Transverse colon (tissue), 4 donors: ENCODE results near the gene DNAI2. TPM values are rescaled to one million over a fixed set of nuclear protein-coding genes. Genes with fewer than 3 reads are reported as not detected.

Experiments
- DNase-seq: peaks from one replicate; pipeline ENCODE4 v3.0.0-alpha.2; 2019
- H3K27ac ChIP-seq, 4 donors: fragments of 200-600 bp; sonication (generic); 2 replicates each; pipeline ENCODE4 v1.5.1; 2016 to 2018; ENCODE audit warnings: inconsistent platforms in 4 of 4
- H3K27me3 ChIP-seq: fragments of 200-600 bp; sonication (generic); 2 replicates; pipeline ENCODE4 v1.5.1; 2017; ENCODE audit warnings: inconsistent platforms
- H3K36me3 ChIP-seq, 4 donors: fragments of 200-600 bp; sonication (generic); 2 replicates each; pipeline ENCODE4 v1.5.1; 2017 to 2019; ENCODE audit warnings: inconsistent platforms in 4 of 4
- H3K4me1 ChIP-seq, 4 donors: fragments of 200-600 bp; sonication (generic); 2 replicates each; pipeline ENCODE4 v1.5.1; 2017 to 2020; ENCODE audit warnings: inconsistent platforms in 4 of 4
- H3K4me3 ChIP-seq, 4 donors: fragments of 200-600 bp; sonication (generic); 1 replicate in 1 of 4; 2 replicates in 3 of 4; pipeline versions ENCODE4 v1.5.1 to v1.6.1; 2017 to 2019; ENCODE audit warnings: inconsistent platforms in 4 of 4
- H3K9me3 ChIP-seq, 2 donors: fragments of 200-600 bp; sonication (generic); 2 replicates each; pipeline ENCODE4 v1.5.1; 2017 to 2019; ENCODE audit warnings: inconsistent platforms in 2 of 2
- CTCF ChIP-seq, 5 experiments: fragments of 200-600 bp in 3 of 5; fragments of 450-650 bp in 2 of 5; sonication (generic) in 3 of 5; IDR thresholded peaks; 1 replicate in 2 of 5; 2 replicates in 3 of 5; pipeline ENCODE4 v1.5.1; 2016 to 2017; ENCODE audit warnings: antibody characterized with exemption in 5 of 5, inconsistent platforms in 3 of 5, mild to moderate bottlenecking in 2 of 5, moderate library complexity in 1 of 5
- EP300 ChIP-seq: sonication (generic); formaldehyde crosslinking; IDR thresholded peaks from one replicate; pipeline ENCODE4 v1.6.1; 2017; ENCODE audit warnings: antibody characterized with exemption, low read depth
- POLR2A ChIP-seq: fragments of 450-650 bp; IDR thresholded peaks from one replicate; pipeline ENCODE4 v1.6.1; 2016; ENCODE audit warnings: antibody characterized with exemption, mild to moderate bottlenecking, moderate library complexity
- POLR2AphosphoS5 ChIP-seq, 3 donors: sonication (generic); formaldehyde crosslinking; IDR thresholded peaks; one replicate each; pipeline ENCODE4 v1.6.1; 2016; ENCODE audit warnings: antibody characterized with exemption in 3 of 3
- WGBS, 2 donors: methylation state at CpG; one replicate each; pipeline ENCODE4 v1.1.5; 2018; ENCODE audit warnings: low coverage in 1 of 2; 5-methylcytosine and 5-hydroxymethylcytosine counted together
- in situ Hi-C, 4 donors: fragments of 200-750 bp; cut with MboI; loops; one replicate each; pipeline versions ENCODE4 v1.15.0 to v1.15.1; 2017; ENCODE audit warnings: low sequenced_read_pairs in 3 of 4, low pct_ligation_motif_present in 1 of 4, low pct_unique_long_range_greater_than_20kb in 1 of 4
- intact Hi-C: fragments of 100-400 bp; cut with DNase I; formaldehyde crosslinking; loops from one replicate; pipeline ENCODE4 v1.15.1; 2023; ENCODE audit warnings: low total_unique reads
- total RNA-seq, 4 donors: library from RNA; depleted of rRNA; stranded (reverse); fragments of >200 nt; gene quantifications; one replicate each; pipeline ENCODE4 v1.1.0, GENCODE V29; 2016

Gene DNAI2
- total RNA-seq, 4 donors from 2014 or later, result not detected

DNA sequence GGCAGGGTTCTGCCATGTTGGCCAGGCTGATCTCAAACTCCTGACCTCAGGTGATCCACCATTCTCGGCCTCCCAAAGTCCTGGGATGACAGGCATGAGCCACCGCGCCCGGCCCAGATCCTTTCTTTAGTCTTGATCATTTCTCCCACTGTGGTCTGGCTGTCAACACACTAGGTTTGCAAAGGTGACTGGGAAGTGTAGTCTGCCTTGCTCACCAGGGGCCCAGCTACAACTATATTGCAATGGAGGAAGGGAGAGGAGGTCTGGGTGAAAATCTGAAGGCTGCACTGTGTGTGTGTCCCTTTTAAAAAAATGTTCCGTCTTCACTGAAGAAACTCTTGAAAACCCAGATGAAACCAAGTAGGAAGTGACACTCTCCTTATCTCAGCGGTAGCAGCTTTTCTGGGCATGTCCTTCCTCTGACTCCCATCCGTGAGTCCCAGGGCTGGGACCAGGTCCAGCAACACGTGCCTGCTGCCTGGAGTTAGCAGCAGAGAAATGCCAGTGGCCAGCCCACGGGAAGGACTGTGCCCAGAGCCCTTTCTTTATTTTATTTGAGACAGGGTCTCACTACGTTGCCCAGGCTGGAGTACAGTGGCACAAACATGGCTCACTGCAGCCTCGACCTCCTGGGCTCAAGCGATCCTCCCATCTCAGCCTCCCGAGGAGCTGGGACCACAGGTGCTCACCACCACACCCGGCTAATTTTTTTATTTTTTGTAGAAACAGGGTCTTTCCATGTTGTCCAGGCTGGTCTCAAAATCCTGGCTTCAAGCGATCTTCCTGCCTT is 34.1 kb downstream of the DNAI2 start:
- H3K27ac ChIP-seq, result no peak overlapping the region
- TF ChIP-seq CTCF (IDR thresholded peaks at IDR 0.05), result no peak
- no peak for TF ChIP-seq EP300
- no peak for TF ChIP-seq POLR2AphosphoS5 (IDR thresholded peaks at IDR 0.05)
- TF ChIP-seq POLR2A, result no peak
- intact Hi-C loops, result no loop called here
- no peaks in the 10 kb centered on the region for H3K4me1 ChIP-seq
- H3K36me3 ChIP-seq, result no peaks in the 10 kb centered on the region
- 36 to 66% methylated on average over 3 to 15 of the region's 15 CpGs for WGBS, 2 donors
- in situ Hi-C loops, result loop anchor here in 1 of 4 donors (10.0 kb wide), 1 partner anchor 57 kb away; the partner anchor contains the start of genes BTBD17 and GPR142
- H3K27me3 ChIP-seq, result peaks cover 12% of the 10 kb centered on the region
- no peak for DNase-seq
- no peak overlapping the region for H3K4me3 ChIP-seq
- peaks cover 0 to 4% of the 10 kb centered on the region in 2 donors for H3K9me3 ChIP-seq

- Histone ChIP-seq H3K4me3 (no peak overlapping the region), H3K27me3 (peaks cover 12% of the 10 kb centered on the region), H3K27ac (no peak overlapping the region), H3K9me3 (peaks cover 0 to 2% of the 10 kb centered on the region in 2 donors), H3K36me3 (no peaks in the 10 kb centered on the region), H3K4me1 (no peaks in the 10 kb centered on the region)
- no peak for DNase-seq
- in situ Hi-C loops, result loop anchor here in 1 of 4 donors (10.0 kb wide), 1 partner anchor 55 kb away; the partner anchor contains the start of genes BTBD17 and GPR142
- TF ChIP-seq POLR2A, result no peak
- 59% methylated on average over 12 of the region's 12 CpGs; no CpG with 5 or more reads in 1 of the 2 donors for WGBS, 2 donors
- intact Hi-C loops, result no loop called here
Observed at GRCh38 chr17:74309902-74310301, 35.9 kb downstream of the DNAI2 start.

DNA sequence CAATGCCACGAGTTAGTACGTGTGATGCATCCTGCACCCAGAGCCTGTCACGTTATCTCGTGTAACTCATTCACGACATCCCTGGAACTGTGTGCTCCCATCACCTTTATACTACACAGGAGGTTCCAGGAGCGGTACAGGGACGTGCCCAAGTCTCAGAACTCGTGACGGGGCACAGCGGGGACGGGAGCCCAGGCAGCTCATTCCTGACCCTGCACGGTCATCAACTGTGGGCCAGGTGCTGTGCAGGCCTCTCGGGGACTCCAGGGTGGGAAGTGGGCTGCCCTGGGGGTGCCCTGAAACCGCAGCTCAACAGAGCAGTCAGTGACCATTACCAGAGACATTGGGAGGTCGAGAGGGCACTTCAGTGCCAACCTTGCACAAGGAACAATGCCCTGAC is 40.8 kb downstream of the DNAI2 start:
- no peaks in the 10 kb centered on the region for H3K36me3 ChIP-seq
- WGBS, 2 donors, result 80% methylated on average over 14 of the region's 15 CpGs; no CpG with 5 or more reads in 1 of the 2 donors
- TF ChIP-seq POLR2A (no peak), POLR2AphosphoS5 (IDR thresholded peaks at IDR 0.05) (no peak), EP300 (no peak), CTCF (IDR thresholded peaks at IDR 0.05) (no peak)
- DNase-seq, result no peak
- no peak overlapping the region for H3K27ac ChIP-seq
- peaks cover 3% of the 10 kb centered on the region for H3K27me3 ChIP-seq
- in situ Hi-C loops (no loop called here), intact Hi-C loops (no loop called here)
- H3K9me3 ChIP-seq, result no peaks in the 10 kb centered on the region
- H3K4me1 ChIP-seq, result no peaks in the 10 kb centered on the region
- no peak overlapping the region for H3K4me3 ChIP-seq

- 46% methylated on average over 10 of the region's 10 CpGs; no CpG with 5 or more reads in 1 of the 2 donors for WGBS, 2 donors
- Histone ChIP-seq H3K4me1 (no peaks in the 10 kb centered on the region), H3K27ac (no peak overlapping the region), H3K27me3 (no peaks in the 10 kb centered on the region), H3K9me3 (no peaks in the 10 kb centered on the region), H3K36me3 (no peaks in the 10 kb centered on the region), H3K4me3 (no peak overlapping the region)
- intact Hi-C loops (no loop called here), in situ Hi-C loops (no loop called here)
- no peak for DNase-seq
- TF ChIP-seq CTCF (IDR thresholded peaks at IDR 0.05), result no peak
- no peak for TF ChIP-seq POLR2A
- TF ChIP-seq POLR2AphosphoS5 (IDR thresholded peaks at IDR 0.05), result no peak
- no peak for TF ChIP-seq EP300
Observed at GRCh38 chr17:74316220-74316619, 42.2 kb downstream of the DNAI2 start.
